Breast epithelium (tissue), 4 donors: ENCODE measurements around the gene FLAD1. TPM values are rescaled to one million over a fixed set of nuclear protein-coding genes. Genes with fewer than 3 reads are reported as not detected.
"Not testable (repeated sequence)": the region's sequence is repeated elsewhere in the genome, so short reads cannot be mapped to it uniquely, and the experiment has no call there.

ENCODE experiments used
- DNase-seq, 2 donors: peaks; one replicate each; pipeline ENCODE4 v3.0.0-alpha.2; 2019; ENCODE audit warnings: low spot score in 2 of 2
- H3K27ac ChIP-seq, 2 donors: fragments of 200-600 bp; sonication (generic) in 1 of 2; one replicate each; pipeline ENCODE4 v1.5.1; 2016 to 2019; ENCODE audit warnings: mild to moderate bottlenecking in 1 of 2
- H3K27me3 ChIP-seq, 2 donors: fragments of 200-600 bp; sonication (generic) in 1 of 2; one replicate each; pipeline versions ENCODE4 v1.5.1 to v1.6.0; 2017 to 2019; ENCODE audit warnings: control low read depth in 1 of 2, mild to moderate bottlenecking in 1 of 2
- H3K36me3 ChIP-seq: fragments of 200-600 bp; one replicate; pipeline ENCODE4 v1.5.1; 2019
- H3K4me1 ChIP-seq, 2 donors: fragments of 200-600 bp; sonication (generic); one replicate each; pipeline ENCODE4 v1.5.1; 2016 to 2019; ENCODE audit warnings: control low read depth in 1 of 2
- H3K4me3 ChIP-seq, 3 donors: fragments of 200-600 bp; sonication (generic); 1 replicate in 2 of 3; 2 replicates in 1 of 3; pipeline ENCODE4 v1.5.1; 2016 to 2019; ENCODE audit warnings: mild to moderate bottlenecking in 3 of 3, moderate library complexity in 2 of 3
- H3K9me3 ChIP-seq, 2 donors: fragments of 200-600 bp; sonication (generic) in 1 of 2; one replicate each; pipeline ENCODE4 v1.5.1; 2016 to 2019; ENCODE audit warnings: control low read depth in 1 of 2
- CTCF ChIP-seq, 3 donors: fragments of 450-650 bp; IDR thresholded peaks; one replicate each; pipeline ENCODE4 v1.5.1; 2016 to 2017; ENCODE audit warnings: antibody characterized with exemption in 3 of 3, mild to moderate bottlenecking in 3 of 3, moderate library complexity in 3 of 3
- POLR2A ChIP-seq: fragments of 450-650 bp; IDR thresholded peaks from one replicate; pipeline ENCODE4 v1.6.1; 2016; ENCODE audit warnings: antibody characterized with exemption, mild to moderate bottlenecking, moderate library complexity
- POLR2AphosphoS5 ChIP-seq, 3 donors: sonication (generic); formaldehyde crosslinking; IDR thresholded peaks; one replicate each; pipeline ENCODE4 v1.6.1; 2017; ENCODE audit warnings: antibody characterized with exemption in 3 of 3
- intact Hi-C: fragments of 100-400 bp; cut with DNase I; formaldehyde crosslinking; loops from one replicate; pipeline ENCODE4 v1.15.1; 2023; ENCODE audit warnings: low total_unique reads
- total RNA-seq, 3 donors: library from RNA; depleted of rRNA; stranded (reverse); fragments of >200 nt; gene quantifications; one replicate each; pipeline ENCODE4 v1.1.0, GENCODE V29; 2016

FLAD1 gene
- total RNA-seq, 3 donors from 2014 or later: 27.0 to 42.7 (median 39.3) TPM

GRCh38 chr1:154974808-154975408 lies 8.2 kb upstream of the FLAD1 start:
- DNase-seq: peak; percentile 94
- intact Hi-C loops: no loop called here
- Histone ChIP-seq H3K9me3 (no peaks in the 10 kb centered on the region), H3K4me3 (peak overlapping the region; percentile 57 to 76 (median 76)), H3K27me3 (no peaks in the 10 kb centered on the region), H3K4me1 (peaks cover 12 to 23% of the 10 kb centered on the region in 2 donors), H3K36me3 (no peaks in the 10 kb centered on the region), H3K27ac (peak overlapping the region; percentile 99 to 100)
- TF ChIP-seq POLR2AphosphoS5 (IDR thresholded peaks at IDR 0.05): peak in 2 of 3 donors; percentile 30 to 70
- no peak for TF ChIP-seq POLR2A
- TF ChIP-seq CTCF (IDR thresholded peaks at IDR 0.05): no peak

- peak; percentile 63 to 71 for DNase-seq
- TF ChIP-seq POLR2AphosphoS5 (IDR thresholded peaks at IDR 0.05) (no peak), CTCF (IDR thresholded peaks at IDR 0.05) (no peak), POLR2A (no peak)
- intact Hi-C loops: no loop called here
These were observed 7.6 kb upstream of the FLAD1 start for GRCh38 chr1:154975409-154976059.

GRCh38 chr1:154977762-154978161 lies 5.4 kb upstream of the FLAD1 start:
- H3K27ac ChIP-seq: peak overlapping the region in 1 of 2 donors; percentile 8
- H3K27me3 ChIP-seq, H3K36me3 ChIP-seq, H3K4me3 ChIP-seq, H3K9me3 ChIP-seq, DNase-seq, intact Hi-C loops: not testable (repeated sequence)
- peaks cover 4 to 16% of the 10 kb centered on the region in 2 donors for H3K4me1 ChIP-seq

More at GRCh38 chr1:154975409-154976059, 7.6 kb upstream of the FLAD1 start:
- no peaks in the 10 kb centered on the region for H3K9me3 ChIP-seq
- H3K4me3 ChIP-seq: peak overlapping the region; percentile 57 to 76 (median 76)
- H3K4me1 ChIP-seq: peaks cover 12 to 20% of the 10 kb centered on the region in 2 donors
- H3K36me3 ChIP-seq: no peaks in the 10 kb centered on the region
- peak overlapping the region; percentile 99 to 100 for H3K27ac ChIP-seq
- no peaks in the 10 kb centered on the region for H3K27me3 ChIP-seq

GRCh38 chr1:154978360-154978759 lies 4.8 kb upstream of the FLAD1 start:
- intact Hi-C loops: no loop called here
- Histone ChIP-seq H3K27me3 (no peaks in the 10 kb centered on the region), H3K27ac (no peak overlapping the region), H3K4me1 (peaks cover 4 to 16% of the 10 kb centered on the region in 2 donors), H3K4me3 (no peak overlapping the region), H3K9me3 (no peaks in the 10 kb centered on the region), H3K36me3 (no peaks in the 10 kb centered on the region)
- TF ChIP-seq CTCF (IDR thresholded peaks at IDR 0.05): no peak
- no peak for TF ChIP-seq POLR2A
- no peak for TF ChIP-seq POLR2AphosphoS5 (IDR thresholded peaks at IDR 0.05)
- DNase-seq: no peak

- TF ChIP-seq CTCF (IDR thresholded peaks at IDR 0.05) (no peak), POLR2AphosphoS5 (IDR thresholded peaks at IDR 0.05) (no peak), POLR2A (no peak)
- Histone ChIP-seq H3K4me3 (peak overlapping the region in 2 of 3 donors; percentile 67 to 78), H3K4me1 (peaks cover 4 to 14% of the 10 kb centered on the region in 2 donors), H3K9me3 (no peaks in the 10 kb centered on the region), H3K27me3 (no peaks in the 10 kb centered on the region), H3K27ac (peak overlapping the region in 1 of 2 donors; percentile 82), H3K36me3 (no peaks in the 10 kb centered on the region)
- intact Hi-C loops: no loop called here
- DNase-seq: no peak
These were observed 803 bp upstream of the FLAD1 start for GRCh38 chr1:154982341-154982740.
